Frontal cortex (tissue), 4 donors: ENCODE data around the gene KIAA1328. TPM values are rescaled to one million over a fixed set of nuclear protein-coding genes. Genes with fewer than 3 reads are reported as not detected.
"Not testable (repeated sequence)": the region's sequence is repeated elsewhere in the genome, so short reads cannot be mapped to it uniquely, and the experiment has no call there.

Source experiments
- DNase-seq, 2 donors: peaks; one replicate each; pipeline ENCODE4 v3.0.0; 2012; ENCODE audit warnings: low spot score in 2 of 2
- FAIRE-seq: peaks from 2 replicates; lab custom pipeline; 2012; peaks lifted over from hg19 to GRCh38; lab: Jason Lieb, UNC
- total RNA-seq: library from RNA; depleted of rRNA; stranded (reverse); fragments of >200 nt; gene quantifications from one replicate; pipeline ENCODE4 v1.2.3, GENCODE V29; 2014
- donor health status: control.
- donor health status: control.
- donor health status: control.

Gene KIAA1328
- total RNA-seq, 1 donor from 2014 or later = 20.4 TPM

GRCh38 chr18:36872329-36872728 lies 43.4 kb downstream of the KIAA1328 start:
- FAIRE-seq (no peak), DNase-seq (no peak)

GRCh38 chr18:36873826-36874225 lies 44.9 kb downstream of the KIAA1328 start:
- DNase-seq, FAIRE-seq: not testable (repeated sequence)

GRCh38 chr18:36879796-36880195 lies 50.9 kb downstream of the KIAA1328 start:
- not testable (repeated sequence) for DNase-seq, FAIRE-seq

GRCh38 chr18:36885981-36886380 lies 57.1 kb downstream of the KIAA1328 start:
- no peak for FAIRE-seq
- DNase-seq = no peak

GRCh38 chr18:36887114-36887513 lies 58.2 kb downstream of the KIAA1328 start:
- no peak for DNase-seq
- FAIRE-seq = no peak

- no peak for FAIRE-seq
These were observed 58.9 kb downstream of the KIAA1328 start for GRCh38 chr18:36887864-36888263.

GRCh38 chr18:36888778-36889177 lies 59.9 kb downstream of the KIAA1328 start:
- peak; percentile 56 for FAIRE-seq
- DNase-seq = no peak

More at GRCh38 chr18:36887864-36888263, 58.9 kb downstream of the KIAA1328 start:
- no peak for DNase-seq

GRCh38 chr18:36889321-36889720 lies 60.4 kb downstream of the KIAA1328 start:
- FAIRE-seq (no peak), DNase-seq (no peak)

- DNase-seq (no peak), FAIRE-seq (no peak)
These were observed 60.8 kb downstream of the KIAA1328 start for GRCh38 chr18:36889742-36890141.

- DNase-seq = no peak
- FAIRE-seq = no peak
These were observed 61.7 kb downstream of the KIAA1328 start for GRCh38 chr18:36890598-36890997.

GRCh38 chr18:36893227-36893626 lies 64.3 kb downstream of the KIAA1328 start:
- no peak for DNase-seq
- no peak for FAIRE-seq

GRCh38 chr18:36895606-36896005 lies 66.7 kb downstream of the KIAA1328 start:
- FAIRE-seq (no peak), DNase-seq (no peak)

- DNase-seq (no peak), FAIRE-seq (no peak)
These were observed 68.3 kb downstream of the KIAA1328 start for GRCh38 chr18:36897253-36897652.

- DNase-seq (no peak), FAIRE-seq (no peak)
These were observed 70.4 kb downstream of the KIAA1328 start for GRCh38 chr18:36899289-36899688.

GRCh38 chr18:36900466-36900865 lies 71.5 kb downstream of the KIAA1328 start:
- FAIRE-seq = no peak
- DNase-seq = no peak

GRCh38 chr18:36901277-36901701 lies 72.4 kb downstream of the KIAA1328 start:
- no peak for FAIRE-seq
- no peak for DNase-seq

GRCh38 chr18:36903215-36903928 lies 74.4 kb downstream of the KIAA1328 start:
- FAIRE-seq (no peak), DNase-seq (no peak)

- FAIRE-seq (no peak), DNase-seq (no peak)
These were observed 76.6 kb downstream of the KIAA1328 start for GRCh38 chr18:36905571-36905970.

GRCh38 chr18:36909282-36909681 lies 80.4 kb downstream of the KIAA1328 start:
- FAIRE-seq, DNase-seq: not testable (repeated sequence)

- FAIRE-seq (no peak), DNase-seq (no peak)
These were observed 84.0 kb downstream of the KIAA1328 start for GRCh38 chr18:36912887-36913286.

GRCh38 chr18:36917907-36918306 lies 89.0 kb downstream of the KIAA1328 start:
- no peak for FAIRE-seq
- no peak for DNase-seq

GRCh38 chr18:36929601-36930000 lies 100.7 kb downstream of the KIAA1328 start:
- no peak for DNase-seq
- FAIRE-seq = no peak
